Epithelial cell of prostate (primary cell): ENCODE measurements around the gene BMERB1.
"Not testable (repeated sequence)": the region's sequence is repeated elsewhere in the genome, so short reads cannot be mapped to it uniquely, and the experiment has no call there.

Source experiments
- DNase-seq: peaks from one replicate; pipeline ENCODE4 v3.0.0-alpha.2; 2011; ENCODE audit warnings: low read depth, low spot score
- H3K27ac ChIP-seq: fragments of 450-650 bp; 2 replicates; pipeline ENCODE4 v1.5.1; 2017; ENCODE audit warnings: mild to moderate bottlenecking

BMERB1 gene

DNA sequence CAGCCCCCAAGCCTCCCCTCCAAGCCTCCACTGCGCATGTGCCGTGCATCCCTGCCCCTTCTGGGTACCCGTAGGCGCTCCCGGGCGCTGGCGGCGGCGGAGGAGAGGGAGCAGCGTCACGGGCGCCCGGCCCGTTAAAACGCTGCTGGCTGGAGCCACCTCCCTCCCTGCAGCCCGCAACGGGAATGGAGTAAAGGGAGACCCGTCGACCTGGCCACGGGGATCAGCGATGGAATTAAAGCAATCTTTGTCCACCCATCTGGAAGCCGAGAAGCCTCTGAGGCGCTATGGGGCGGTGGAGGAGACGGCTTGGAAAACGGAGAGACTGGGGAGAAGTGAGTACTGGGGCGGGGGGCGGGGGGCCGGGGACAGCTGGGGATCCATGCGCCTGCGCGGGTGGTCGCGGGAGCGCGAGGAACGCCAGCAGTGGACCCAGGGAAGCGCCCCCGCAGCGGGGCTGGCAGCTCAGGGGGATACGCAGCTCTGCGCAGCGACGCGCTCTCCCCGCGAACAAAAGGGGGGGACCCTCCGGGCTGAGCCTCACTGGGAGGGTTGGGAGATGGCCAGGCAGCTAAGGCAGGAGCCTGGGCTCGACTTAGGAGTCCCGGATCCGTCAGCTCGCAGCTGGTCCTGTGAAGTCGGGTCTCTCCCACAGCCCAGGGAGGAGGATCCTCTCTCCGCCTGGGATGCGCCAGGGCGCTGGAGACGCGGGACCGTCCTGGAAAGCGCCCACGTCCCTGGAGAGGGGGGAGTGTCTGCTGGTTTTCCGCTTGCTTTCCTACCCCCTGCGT, at the start of gene BMERB1:
TSS of gene BMERB1 (plus strand) at position 164 of the 791 bp plus-strand sequence. CDS start at position 230, 66 bp downstream.
- DNase-seq: no peak
- H3K27ac ChIP-seq: no peak within 1 kb of the TSS

DNA sequence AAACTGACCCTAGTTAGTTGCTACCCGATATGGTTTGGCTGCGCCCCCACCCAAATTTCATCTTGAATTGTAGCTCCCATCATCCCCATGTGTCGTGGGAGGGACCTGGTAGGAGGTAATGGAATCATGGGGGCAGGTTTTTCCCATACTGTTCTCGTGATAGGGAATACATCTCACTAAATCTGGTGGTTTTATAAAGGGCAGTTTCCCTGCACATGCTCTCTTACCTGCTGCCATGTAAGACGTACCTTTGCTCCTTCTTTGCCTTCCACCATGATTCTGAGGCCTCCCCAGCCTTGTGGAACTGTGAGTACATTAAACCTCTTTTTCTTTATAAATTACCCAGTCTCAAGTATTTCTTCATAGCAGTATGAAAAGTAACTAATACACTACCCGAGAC, 46.3 kb upstream of the BMERB1 start:
- not testable (repeated sequence) for H3K27ac ChIP-seq, DNase-seq

- H3K27ac ChIP-seq, DNase-seq: not testable (repeated sequence)
Measured at GRCh38 chr16:15389916-15390315, 44.5 kb upstream of the BMERB1 start.

DNA sequence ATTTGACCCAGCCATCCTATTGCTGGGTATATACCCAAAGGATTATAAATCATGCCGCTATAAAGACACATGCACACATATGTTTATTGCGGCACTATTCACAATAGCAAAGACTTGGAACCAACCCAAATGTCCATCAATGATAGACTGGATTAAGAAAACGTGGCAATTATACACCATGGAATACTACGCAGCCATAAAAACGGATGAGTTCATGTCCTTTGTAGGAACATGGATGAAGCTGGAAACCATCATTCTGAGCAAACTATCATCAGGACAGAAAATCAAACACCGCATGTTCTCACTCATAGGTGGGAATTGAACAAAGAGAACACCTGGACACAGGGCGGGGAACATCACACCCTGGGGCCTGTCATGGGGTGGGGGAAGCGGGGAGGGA, 41.4 kb upstream of the BMERB1 start:
- not testable (repeated sequence) for H3K27ac ChIP-seq, DNase-seq

DNA sequence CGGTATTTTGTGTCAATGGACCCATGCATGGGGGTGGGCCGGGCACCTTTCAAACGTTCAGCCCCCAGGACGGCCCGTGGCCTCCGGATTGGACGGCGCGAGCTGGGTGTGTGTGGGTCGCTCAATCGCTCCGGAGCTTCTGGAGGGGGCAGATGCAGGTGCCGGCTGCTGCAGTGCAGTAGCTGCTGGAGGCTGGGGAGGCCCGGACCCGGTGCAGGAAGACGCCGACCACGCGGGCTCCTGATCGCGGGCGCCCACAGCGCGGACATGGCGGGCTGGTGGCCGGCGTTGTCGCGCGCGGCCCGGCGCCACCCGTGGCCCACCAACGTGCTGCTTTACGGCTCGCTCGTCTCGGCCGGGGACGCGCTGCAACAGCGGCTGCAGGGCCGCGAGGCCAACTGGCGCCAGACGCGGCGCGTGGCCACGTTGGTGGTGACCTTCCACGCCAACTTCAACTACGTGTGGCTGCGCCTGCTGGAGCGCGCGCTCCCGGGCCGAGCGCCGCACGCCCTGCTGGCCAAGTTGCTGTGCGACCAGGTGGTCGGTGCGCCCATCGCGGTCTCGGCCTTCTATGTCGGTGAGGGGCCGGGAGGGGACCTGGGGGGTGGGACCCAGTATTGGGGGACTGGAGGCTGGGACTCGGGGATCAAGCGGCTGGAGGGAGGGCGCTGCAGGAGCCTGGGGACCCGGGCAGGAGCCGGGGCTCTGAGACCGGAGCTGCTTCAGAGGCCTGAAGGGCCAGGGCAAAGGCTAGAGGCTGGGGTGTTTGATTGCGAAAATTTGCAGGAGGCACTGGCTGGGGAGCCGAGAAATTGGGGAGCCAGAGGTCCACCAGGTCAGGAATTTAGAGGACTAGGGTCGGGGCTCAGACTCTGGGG, 38.5 kb upstream of the BMERB1 start, which contains the start of gene MPV17L:
TSS of gene MPV17L (plus strand) at position 124 of the 878 bp plus-strand sequence. CDS start at position 268, 144 bp downstream.
- DNase-seq, H3K27ac ChIP-seq: not testable (repeated sequence)

DNA sequence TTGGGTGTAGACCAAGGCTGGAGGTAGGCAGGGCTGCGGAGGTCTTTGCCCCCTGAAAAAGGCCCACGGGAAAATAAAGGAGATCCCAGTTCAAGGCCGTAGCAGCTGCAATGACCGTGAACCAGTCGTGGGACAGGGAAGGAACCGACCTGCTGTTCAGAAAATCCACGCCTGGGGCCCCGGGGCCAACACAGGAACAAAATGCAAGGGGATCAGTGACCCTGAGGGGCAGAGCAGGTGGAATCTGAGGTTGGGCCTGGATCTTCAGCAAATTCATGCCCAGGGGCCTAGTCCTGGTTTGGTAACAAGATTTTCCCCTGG, 37.9 kb upstream of the BMERB1 start:
- not testable (repeated sequence) for H3K27ac ChIP-seq, DNase-seq

DNA sequence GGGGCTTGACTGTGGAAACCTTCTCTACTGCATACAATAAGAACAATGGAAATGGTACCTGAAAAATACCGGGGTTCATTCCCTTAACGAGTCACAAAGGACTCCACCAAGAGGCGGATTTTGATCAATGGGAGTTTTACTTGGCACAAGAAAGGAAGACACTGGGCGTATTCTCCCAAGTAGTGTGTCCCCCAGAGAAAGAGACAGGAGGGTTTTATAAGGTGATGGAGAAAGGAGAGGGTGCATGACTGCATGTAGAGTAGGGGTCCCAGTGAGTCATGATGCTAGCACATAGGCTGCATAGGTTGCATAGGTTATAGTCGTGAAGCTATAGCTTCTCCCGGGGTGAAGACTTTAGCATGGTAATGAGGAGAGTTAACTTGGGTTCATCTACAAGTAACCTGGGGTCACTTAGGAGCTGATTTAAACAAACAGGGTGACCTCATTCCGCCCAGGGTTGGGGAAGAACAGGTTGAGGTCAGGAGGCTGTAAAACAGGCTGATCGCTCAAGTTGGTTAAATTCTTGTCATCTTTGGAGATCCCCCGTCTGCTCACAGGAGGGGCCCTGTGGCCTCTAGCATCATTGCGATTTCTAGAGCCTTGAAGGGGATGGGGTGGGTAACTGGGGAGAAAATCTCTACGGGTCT, 37.3 kb upstream of the BMERB1 start:
- H3K27ac ChIP-seq: no peak overlapping the region
- no peak for DNase-seq

GRCh38 chr16:15398618-15399316, 35.6 kb upstream of the BMERB1 start:
- no peak overlapping the region for H3K27ac ChIP-seq
- DNase-seq: no peak

DNA sequence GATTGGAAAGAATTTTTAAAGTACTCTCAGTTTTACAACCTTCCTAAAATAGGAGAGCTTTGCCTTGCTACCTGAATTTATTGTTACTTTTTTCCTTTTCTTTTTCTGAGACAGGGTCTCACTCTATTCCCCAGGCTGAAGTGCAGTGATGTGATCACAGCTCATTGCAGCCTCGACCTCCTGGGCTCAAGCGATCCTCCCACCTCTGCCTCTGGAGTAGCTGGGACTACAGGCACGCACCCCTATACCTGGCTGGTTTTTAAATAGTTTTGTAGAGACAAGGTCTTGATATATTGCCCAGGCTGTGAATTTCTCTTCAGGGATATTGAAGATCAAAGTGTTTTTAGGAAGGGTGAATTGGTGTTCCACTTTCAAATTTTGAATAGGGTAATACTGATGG, 35.1 kb upstream of the BMERB1 start:
- DNase-seq: no peak
- no peak overlapping the region for H3K27ac ChIP-seq

DNA sequence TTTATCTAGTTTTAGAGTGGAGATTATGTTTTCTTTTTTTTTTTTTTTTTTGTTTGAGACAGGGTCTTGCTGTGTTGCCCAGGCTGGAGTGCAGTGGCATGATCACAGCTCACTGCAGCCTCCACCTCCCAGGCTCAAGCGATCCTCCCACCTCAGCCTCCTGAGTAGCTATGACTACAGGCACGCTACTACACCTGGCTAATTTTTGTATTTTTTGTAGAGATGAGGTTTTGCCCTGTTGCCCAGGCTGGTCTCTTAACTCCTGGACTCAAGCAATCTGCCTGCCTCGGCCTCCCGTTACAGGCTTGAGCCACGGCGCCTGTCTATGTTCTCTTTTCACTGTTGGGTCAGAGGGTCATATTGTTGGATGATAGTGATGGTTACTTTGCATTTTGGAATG, 34.1 kb upstream of the BMERB1 start:
- not testable (repeated sequence) for DNase-seq, H3K27ac ChIP-seq

DNA sequence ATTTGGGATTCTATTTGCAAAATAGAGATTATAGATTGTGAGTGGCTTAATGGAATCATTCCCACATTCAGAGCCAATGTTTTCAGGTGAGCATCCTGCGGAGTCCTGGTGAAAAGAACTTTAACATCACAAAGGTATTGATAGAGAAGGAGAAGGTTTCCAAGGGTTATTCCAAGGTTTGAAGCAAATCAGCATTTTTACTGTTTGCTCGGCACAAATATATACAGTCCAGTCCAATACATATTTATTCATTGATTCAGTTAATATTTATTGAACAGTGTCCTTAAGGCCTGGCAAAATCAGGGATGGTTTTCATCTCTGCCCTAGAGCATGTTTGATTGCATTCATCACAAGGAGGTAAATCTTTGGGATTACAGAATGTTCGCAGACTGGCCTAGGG, 32.4 kb upstream of the BMERB1 start:
- no peak for DNase-seq
- no peak overlapping the region for H3K27ac ChIP-seq

GRCh38 chr16:15403392-15403995, 30.9 kb upstream of the BMERB1 start:
- H3K27ac ChIP-seq: no peak overlapping the region
- peak; percentile 34 for DNase-seq

GRCh38 chr16:15404091-15404490, 30.3 kb upstream of the BMERB1 start:
- not testable (repeated sequence) for H3K27ac ChIP-seq, DNase-seq

- no peak for DNase-seq
- no peak overlapping the region for H3K27ac ChIP-seq
Measured at GRCh38 chr16:15404792-15405191, 29.6 kb upstream of the BMERB1 start.

DNA sequence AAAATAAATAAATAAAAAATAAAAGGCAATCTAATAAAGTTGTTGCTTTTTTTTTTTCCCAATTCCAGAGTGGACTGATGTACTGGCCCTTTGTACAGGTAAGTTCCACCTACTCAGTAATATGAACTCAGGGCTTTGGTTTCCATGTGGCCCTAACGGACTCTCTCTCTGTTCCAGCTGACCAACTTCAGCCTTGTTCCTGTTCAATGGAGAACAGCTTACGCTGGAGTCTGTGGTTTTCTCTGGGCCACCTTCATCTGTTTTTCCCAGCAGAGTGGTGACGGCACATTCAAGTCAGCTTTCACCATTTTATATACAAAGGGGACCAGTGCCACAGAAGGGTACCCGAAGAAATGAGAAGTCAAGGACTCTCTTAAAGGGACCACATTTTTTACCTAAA, 26.6 kb upstream of the BMERB1 start:
- not testable (repeated sequence) for DNase-seq, H3K27ac ChIP-seq

- not testable (repeated sequence) for H3K27ac ChIP-seq, DNase-seq
Measured at GRCh38 chr16:15409476-15409875, 24.9 kb upstream of the BMERB1 start.

DNA sequence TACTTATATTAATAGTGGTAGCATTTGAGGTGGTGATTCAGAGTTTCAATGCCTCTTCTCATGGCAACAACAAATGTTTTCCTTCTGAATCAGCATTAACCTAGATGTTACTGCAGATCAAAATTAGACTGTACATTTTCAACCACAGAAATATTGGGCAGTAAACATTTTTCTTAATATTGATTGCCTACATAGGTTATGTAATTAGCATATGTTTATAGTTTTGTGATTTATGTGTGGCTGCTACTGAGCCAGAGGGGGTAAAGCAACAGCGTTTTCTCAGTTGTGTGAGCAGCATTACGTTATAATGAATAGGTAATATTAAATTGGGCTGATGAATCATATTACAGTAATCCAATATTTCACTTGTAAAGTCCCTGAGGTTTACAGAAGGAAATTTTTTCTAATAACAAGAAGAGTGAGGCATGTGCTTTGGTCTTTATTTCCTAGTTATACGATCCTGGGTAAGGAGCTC, 18.8 kb upstream of the BMERB1 start:
- H3K27ac ChIP-seq: peak overlapping the region; percentile 51

DNA sequence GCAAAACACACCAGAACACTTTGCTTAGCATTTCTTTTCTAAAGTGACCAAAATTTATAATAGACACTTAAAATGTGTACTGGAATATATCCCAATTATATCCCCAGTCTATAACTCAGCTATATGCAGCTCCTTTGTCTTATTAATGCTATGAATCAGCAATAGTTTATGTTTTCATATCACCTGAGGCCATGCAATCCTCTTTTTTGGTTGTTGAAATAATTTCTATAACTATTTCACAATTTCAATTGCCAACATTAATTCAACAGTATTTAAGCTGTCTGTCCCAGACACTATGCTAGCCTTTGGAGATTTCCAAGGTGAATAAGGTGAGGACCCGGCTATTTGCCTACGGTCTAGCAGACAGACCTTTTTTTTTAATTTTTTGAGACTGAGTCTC, 17.2 kb upstream of the BMERB1 start:
- no peak overlapping the region for H3K27ac ChIP-seq
- DNase-seq: no peak

More for the DNA sequence above, 18.8 kb upstream of the BMERB1 start:
- no peak for DNase-seq

DNA sequence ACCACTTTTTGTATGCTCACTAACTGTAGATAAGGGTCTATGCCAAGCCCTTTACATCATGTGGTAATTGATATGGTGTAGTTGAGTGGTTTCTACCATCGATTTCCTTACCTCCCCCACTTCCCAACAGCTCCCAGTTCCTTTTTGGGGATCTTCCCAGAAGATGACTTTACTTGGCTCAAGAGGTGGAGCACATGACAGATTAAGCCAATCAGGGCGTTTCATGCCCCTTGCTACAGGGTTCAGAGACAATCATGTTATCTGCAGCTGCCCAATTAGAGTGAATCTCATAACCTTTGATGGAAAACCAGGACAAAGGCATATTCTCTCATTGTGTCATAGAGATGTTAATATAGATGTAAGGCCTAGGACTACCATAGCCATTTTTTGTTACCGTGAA, 16.2 kb upstream of the BMERB1 start:
- H3K27ac ChIP-seq: no peak overlapping the region
- no peak for DNase-seq

DNA sequence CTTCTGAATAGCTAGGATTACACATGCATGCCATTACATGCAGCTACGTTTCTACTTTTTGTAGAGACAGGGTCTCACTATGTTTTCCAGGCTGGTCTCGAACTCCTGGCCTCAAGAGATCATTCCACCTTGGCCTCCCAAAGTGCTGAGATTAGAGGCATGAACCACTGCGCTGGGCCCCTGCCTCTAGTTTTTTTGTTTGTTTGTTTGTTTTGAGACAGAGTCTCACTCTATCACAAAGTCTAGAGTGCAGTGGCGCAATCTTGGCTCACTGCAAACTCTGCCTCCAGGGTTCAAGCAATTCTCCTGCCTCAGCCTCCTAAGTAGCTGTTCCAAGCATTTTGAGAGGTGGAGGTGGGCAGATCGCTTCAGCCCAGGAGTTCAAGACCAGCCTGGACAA, 12.7 kb upstream of the BMERB1 start:
- not testable (repeated sequence) for DNase-seq, H3K27ac ChIP-seq
